Pulmonary artery endothelial cell (primary cell): Measurements from ENCODE around the gene CAST. TPM values are rescaled to one million over a fixed set of nuclear protein-coding genes. Genes with fewer than 3 reads are reported as not detected.

Source experiments
- DNase-seq: peaks from one replicate; pipeline ENCODE4 v3.0.0-alpha.2; 2011; ENCODE audit warnings: low read depth, low spot score
- total RNA-seq: library from RNA; depleted of rRNA; stranded (reverse); fragments of >200 nt; gene quantifications from 2 replicates; pipeline ENCODE4 v1.2.3, GENCODE V29; 2014

The CAST gene
- total RNA-seq, 1 donor from 2014 or later: 112 TPM

GRCh38 chr5:96645091-96645490, 17.1 kb upstream of the CAST start:
- no peak for DNase-seq

GRCh38 chr5:96648023-96648422, 14.2 kb upstream of the CAST start:
- DNase-seq: no peak

GRCh38 chr5:96648593-96648992, 13.6 kb upstream of the CAST start:
- no peak for DNase-seq

- no peak for DNase-seq
Measured at GRCh38 chr5:96649251-96649662, 12.9 kb upstream of the CAST start.

GRCh38 chr5:96649681-96650540, 12.3 kb upstream of the CAST start:
- DNase-seq: no peak

GRCh38 chr5:96651047-96651446, 11.1 kb upstream of the CAST start:
- DNase-seq: no peak

- no peak for DNase-seq
Measured at GRCh38 chr5:96651948-96652753, 10.0 kb upstream of the CAST start.

GRCh38 chr5:96652769-96653454, 9.3 kb upstream of the CAST start:
- DNase-seq: no peak

- no peak for DNase-seq
Measured at GRCh38 chr5:96654209-96654608, 8.0 kb upstream of the CAST start.

GRCh38 chr5:96655085-96655484, 7.1 kb upstream of the CAST start:
- no peak for DNase-seq

- DNase-seq: no peak
Measured at GRCh38 chr5:96655506-96655905, 6.7 kb upstream of the CAST start.

- DNase-seq: no peak
Measured at GRCh38 chr5:96657068-96657467, 5.1 kb upstream of the CAST start.

- DNase-seq: no peak
Measured at GRCh38 chr5:96658272-96658671, 3.9 kb upstream of the CAST start.

- no peak for DNase-seq
Measured at GRCh38 chr5:96659170-96659569, 3.0 kb upstream of the CAST start.

- no peak for DNase-seq
Measured at GRCh38 chr5:96660971-96661854, 963 bp upstream of the CAST start.

GRCh38 chr5:96662725-96663518, 746 bp downstream of the CAST start:
- DNase-seq: peak; percentile 45

GRCh38 chr5:96663608-96664007, 1.4 kb downstream of the CAST start:
- no peak for DNase-seq

- no peak for DNase-seq
Measured at GRCh38 chr5:96664669-96665068, 2.5 kb downstream of the CAST start.

- DNase-seq: no peak
Measured at GRCh38 chr5:96668725-96669124, 6.5 kb downstream of the CAST start.

GRCh38 chr5:96669909-96670308, 7.7 kb downstream of the CAST start:
- no peak for DNase-seq
